GM10248 (cell line): ENCODE results near the gene AMMECR1L.
"Not testable (repeated sequence)": the region's sequence is repeated elsewhere in the genome, so short reads cannot be mapped to it uniquely, and the experiment has no call there.

ENCODE experiments used
- CTCF ChIA-PET: fragments of 300-600 bp; sonication (Branson Sonifier 250); formaldehyde crosslinking; extraction: SDS; loops from one replicate; lab custom pipeline; 2021; ENCODE audit warnings: antibody characterized with exemption; lab: Yijun Ruan, JAX
- POLR2A ChIA-PET: fragments of 350-650 bp; sonication (Branson Sonifier 250); formaldehyde crosslinking; extraction: SDS; loops from one replicate; lab custom pipeline; 2020; ENCODE audit warnings: antibody characterized with exemption; lab: Yijun Ruan, JAX
- DNase-seq: peaks from one replicate; pipeline ENCODE4 v3.0.0; 2012; ENCODE audit errors: extremely low spot score
- TF ChIP-seq, protein P1 (sequence below): IDR thresholded peaks from 2 replicates; pipeline ENCODE4 v1.5.1; 2012; ENCODE audit warnings: mild to moderate bottlenecking, low read depth; ENCODE audit errors: extremely low read depth, missing control alignments, control extremely low read depth

The AMMECR1L gene

DNA sequence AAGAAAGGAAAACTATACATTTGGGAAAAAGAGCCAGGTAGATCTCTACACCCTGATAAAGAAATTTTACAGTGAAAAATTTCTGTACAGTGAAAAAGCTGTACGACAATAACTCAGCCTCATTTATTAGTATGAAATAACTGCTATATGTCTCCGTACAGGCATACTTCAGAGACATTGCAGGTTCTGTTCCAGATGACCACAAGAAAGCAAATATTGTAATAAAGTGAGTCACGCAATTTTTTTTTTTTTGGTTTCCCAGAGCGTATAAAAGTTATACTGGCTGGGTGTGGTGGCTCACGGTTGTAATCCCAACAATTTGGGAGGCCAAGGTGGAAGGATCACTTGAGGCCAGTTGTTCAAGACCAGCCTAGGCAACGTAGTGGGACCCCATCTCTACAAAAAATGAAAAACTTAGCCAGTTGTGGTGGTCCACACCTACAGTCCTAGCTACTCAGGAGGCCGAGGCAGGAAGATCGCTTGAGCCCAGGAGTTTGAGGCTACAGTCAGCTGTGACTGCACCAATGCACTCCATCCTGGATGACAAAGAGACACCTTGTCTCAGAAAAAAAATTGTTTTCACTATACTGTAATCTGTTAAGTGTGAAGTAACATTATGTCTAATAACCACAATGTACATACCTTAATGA, 28.2 kb upstream of the AMMECR1L start:
- POLR2A ChIA-PET = no interaction called here
- CTCF ChIA-PET = no interaction called here
- TF ChIP-seq, protein P1, sequence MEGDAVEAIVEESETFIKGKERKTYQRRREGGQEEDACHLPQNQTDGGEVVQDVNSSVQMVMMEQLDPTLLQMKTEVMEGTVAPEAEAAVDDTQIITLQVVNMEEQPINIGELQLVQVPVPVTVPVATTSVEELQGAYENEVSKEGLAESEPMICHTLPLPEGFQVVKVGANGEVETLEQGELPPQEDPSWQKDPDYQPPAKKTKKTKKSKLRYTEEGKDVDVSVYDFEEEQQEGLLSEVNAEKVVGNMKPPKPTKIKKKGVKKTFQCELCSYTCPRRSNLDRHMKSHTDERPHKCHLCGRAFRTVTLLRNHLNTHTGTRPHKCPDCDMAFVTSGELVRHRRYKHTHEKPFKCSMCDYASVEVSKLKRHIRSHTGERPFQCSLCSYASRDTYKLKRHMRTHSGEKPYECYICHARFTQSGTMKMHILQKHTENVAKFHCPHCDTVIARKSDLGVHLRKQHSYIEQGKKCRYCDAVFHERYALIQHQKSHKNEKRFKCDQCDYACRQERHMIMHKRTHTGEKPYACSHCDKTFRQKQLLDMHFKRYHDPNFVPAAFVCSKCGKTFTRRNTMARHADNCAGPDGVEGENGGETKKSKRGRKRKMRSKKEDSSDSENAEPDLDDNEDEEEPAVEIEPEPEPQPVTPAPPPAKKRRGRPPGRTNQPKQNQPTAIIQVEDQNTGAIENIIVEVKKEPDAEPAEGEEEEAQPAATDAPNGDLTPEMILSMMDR = no peak
- DNase-seq = no peak

DNA sequence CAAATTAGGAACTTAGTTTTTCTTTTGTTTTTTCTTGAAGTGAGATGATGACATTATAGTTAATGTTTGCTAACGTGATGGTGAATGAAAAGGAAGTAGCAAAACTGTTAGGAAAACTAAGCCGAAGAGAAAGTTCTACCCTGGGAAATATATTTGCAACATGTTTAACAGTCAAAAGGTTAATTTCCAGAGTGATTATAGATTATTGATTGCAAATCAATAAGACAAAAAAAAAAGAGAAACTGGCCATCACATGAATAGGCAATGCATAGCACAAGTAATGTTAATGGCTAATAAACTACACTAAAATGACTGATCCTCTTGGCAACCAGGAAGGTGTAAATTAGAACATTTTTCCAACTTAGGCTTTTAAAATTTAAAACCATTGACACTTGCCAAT, 26.0 kb upstream of the AMMECR1L start:
- POLR2A ChIA-PET = no interaction called here
- CTCF ChIA-PET = no interaction called here
- TF ChIP-seq, protein P1 = no peak
- no peak for DNase-seq

DNA sequence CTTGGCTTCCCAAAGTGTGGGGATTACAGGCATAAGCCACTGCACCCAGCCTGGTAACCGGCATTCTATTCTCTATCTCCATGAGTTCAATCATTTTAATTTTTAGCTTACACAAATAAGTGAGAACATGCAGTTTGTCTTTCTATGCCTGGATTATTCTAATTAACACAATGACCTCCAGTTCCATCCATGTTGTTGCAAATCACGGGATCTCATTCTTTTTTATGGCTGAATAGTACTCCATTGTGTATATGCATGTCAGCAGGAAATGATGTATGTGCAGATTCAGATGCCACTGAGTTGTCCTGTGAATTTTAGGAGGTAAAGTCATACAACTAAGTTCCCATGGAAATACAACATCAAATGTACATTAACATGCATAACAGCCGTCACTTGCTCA, 24.7 kb upstream of the AMMECR1L start:
- ChIA-PET POLR2A (no interaction called here), CTCF (no interaction called here)

DNA sequence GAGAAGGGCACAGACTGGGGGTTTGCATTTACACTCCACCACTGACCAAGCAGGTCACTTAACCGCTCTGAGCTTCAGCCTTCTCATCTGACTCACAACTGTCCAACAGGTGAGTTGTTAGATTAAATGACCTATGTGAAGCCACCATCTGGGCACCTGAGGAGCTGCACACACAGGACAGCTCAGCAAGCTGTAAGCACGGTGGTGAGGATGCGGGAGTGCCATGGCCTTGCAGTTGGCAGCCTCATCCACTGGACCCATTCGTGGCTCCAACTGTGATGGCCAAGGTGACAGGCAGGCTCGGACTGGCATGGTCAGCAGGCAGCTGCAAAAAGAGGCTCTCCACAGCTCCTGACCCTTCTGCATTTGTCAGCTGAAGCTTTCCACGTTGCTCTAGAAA, 23.3 kb upstream of the AMMECR1L start:
- POLR2A ChIA-PET = no interaction called here
- TF ChIP-seq, protein P1 = no peak
- CTCF ChIA-PET = interaction anchor here (1.2 kb wide), 1 partner anchor 38 kb away, joined by 3 read pairs; no protein-coding TSS in a partner anchor
- DNase-seq = no peak

More for the DNA sequence above, 24.7 kb upstream of the AMMECR1L start:
- no peak for DNase-seq
- TF ChIP-seq, protein P1 = no peak

DNA sequence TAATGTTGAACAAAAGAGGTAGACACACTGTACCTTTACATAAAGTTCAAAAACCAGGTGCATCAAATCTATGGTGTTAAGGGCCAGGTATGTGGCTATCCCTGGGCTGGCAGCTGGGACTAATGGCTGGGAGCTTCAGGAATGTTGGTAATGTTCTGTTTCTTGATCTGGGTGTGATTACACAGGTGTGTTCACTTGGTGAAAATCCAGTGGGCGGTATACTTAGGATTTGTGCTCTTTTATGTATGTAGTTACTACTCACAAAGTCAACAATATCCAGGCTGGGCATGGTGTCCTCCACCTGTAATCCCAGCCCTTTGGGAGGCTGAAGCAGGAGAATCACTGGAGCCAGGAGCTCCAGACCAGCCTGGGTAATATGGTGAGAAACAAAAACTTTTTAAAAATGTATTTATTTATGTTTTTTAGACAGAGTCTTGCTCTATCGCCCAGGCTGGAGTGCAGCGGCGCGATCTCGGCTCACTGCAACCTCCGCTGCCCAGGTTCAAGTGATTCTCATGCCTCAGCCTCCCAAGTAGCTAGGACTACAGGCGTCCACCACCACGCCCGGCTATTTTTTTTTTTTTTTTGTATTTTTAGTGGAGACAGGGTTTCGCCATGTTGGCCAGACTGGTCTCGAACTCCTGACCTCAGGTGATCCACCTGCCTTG, 22.1 kb upstream of the AMMECR1L start:
- POLR2A ChIA-PET, DNase-seq, CTCF ChIA-PET: not testable (repeated sequence)

DNA sequence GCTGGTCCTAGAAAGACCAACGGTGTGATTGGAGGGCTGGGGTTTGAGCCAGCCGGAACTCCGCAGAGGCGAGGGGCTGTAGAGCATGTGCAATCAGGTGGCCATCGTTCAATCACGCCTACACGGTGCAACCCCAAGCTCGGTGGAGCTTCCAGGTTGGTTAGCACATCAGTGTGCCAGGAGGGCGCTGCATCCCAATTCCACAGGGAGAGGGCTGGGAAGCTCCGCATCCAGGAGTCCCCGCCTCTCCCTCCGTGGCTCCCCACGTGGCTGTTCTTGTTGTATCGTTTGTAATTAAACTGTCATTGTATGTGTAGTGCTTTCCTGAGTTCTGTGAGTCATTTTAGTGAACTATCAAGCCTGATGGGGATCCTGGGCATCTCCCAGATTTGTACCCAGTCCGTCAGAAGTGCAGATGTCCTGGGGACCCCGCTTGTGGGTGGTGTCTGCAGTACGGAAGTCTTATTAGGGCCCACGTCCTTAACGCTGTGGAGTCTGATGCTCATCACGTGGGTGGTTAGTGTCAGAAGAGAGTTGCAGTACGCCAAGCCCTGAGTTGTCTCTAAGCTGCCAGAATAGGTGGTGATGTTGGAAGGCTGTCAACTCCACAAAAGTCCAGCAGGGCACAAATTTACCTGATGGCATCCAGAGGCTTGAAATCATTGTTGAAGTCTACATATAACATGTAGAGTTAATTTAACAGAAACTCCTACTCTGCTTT, 20.6 kb upstream of the AMMECR1L start:
- TF ChIP-seq, protein P1 = no peak
- DNase-seq = no peak
- ChIA-PET POLR2A (no interaction called here), CTCF (no interaction called here)
